CD4-positive, alpha-beta T cell treated with Interleukin-4 for 1 hour (primary cell): Measurements from ENCODE around the gene ANKRD27.
"Not testable (repeated sequence)": the region's sequence is repeated elsewhere in the genome, so short reads cannot be mapped to it uniquely, and the experiment has no call there.

Experiments
- DNase-seq, 2 donors: peaks; one replicate each; pipeline ENCODE4 v3.0.0-alpha.2; 2020 to 2022

ANKRD27 gene

GRCh38 chr19:32652331-32652730 is 22.6 kb downstream of the ANKRD27 start:
- DNase-seq, result not testable (repeated sequence)

GRCh38 chr19:32651729-32652140 is 23.2 kb downstream of the ANKRD27 start:
- DNase-seq, result no peak

GRCh38 chr19:32650671-32651070 is 24.3 kb downstream of the ANKRD27 start:
- DNase-seq, result no peak

- DNase-seq, result no peak
Observed at GRCh38 chr19:32649751-32650150, 25.2 kb downstream of the ANKRD27 start.

- DNase-seq, result no peak
Observed at GRCh38 chr19:32647361-32647760, 27.6 kb downstream of the ANKRD27 start.

- DNase-seq, result no peak
Observed at GRCh38 chr19:32646556-32646955, 28.4 kb downstream of the ANKRD27 start.

GRCh38 chr19:32642771-32643170 is 32.2 kb downstream of the ANKRD27 start:
- DNase-seq, result peak; percentile 76 to 79

GRCh38 chr19:32638625-32639024 is 36.4 kb downstream of the ANKRD27 start:
- no peak for DNase-seq

- no peak for DNase-seq
Observed at GRCh38 chr19:32637480-32637879, 37.5 kb downstream of the ANKRD27 start.

GRCh38 chr19:32631381-32631780 is 43.6 kb downstream of the ANKRD27 start:
- no peak for DNase-seq

GRCh38 chr19:32630338-32630737 is 44.6 kb downstream of the ANKRD27 start:
- no peak for DNase-seq

- no peak for DNase-seq
Observed at GRCh38 chr19:32627714-32628270, 47.2 kb downstream of the ANKRD27 start.

GRCh38 chr19:32626969-32627368 is 48.0 kb downstream of the ANKRD27 start:
- DNase-seq, result no peak

- DNase-seq, result no peak
Observed at GRCh38 chr19:32624410-32624809, 50.6 kb downstream of the ANKRD27 start.

GRCh38 chr19:32622002-32622401 is 53.0 kb downstream of the ANKRD27 start:
- no peak for DNase-seq

- DNase-seq, result no peak
Observed at GRCh38 chr19:32619051-32619685, 55.8 kb downstream of the ANKRD27 start.

GRCh38 chr19:32615569-32615968 is 59.4 kb downstream of the ANKRD27 start:
- no peak for DNase-seq

GRCh38 chr19:32614916-32615315 is 60.1 kb downstream of the ANKRD27 start:
- DNase-seq, result no peak

GRCh38 chr19:32613008-32613407 is 62.0 kb downstream of the ANKRD27 start:
- no peak for DNase-seq

- no peak for DNase-seq
Observed at GRCh38 chr19:32611161-32611560, 63.8 kb downstream of the ANKRD27 start.

GRCh38 chr19:32607479-32607878 is 67.5 kb downstream of the ANKRD27 start:
- no peak for DNase-seq

GRCh38 chr19:32606289-32606688 is 68.7 kb downstream of the ANKRD27 start:
- no peak for DNase-seq

GRCh38 chr19:32605544-32605943 is 69.4 kb downstream of the ANKRD27 start:
- no peak for DNase-seq

- no peak for DNase-seq
Observed at GRCh38 chr19:32603961-32604360, 71.0 kb downstream of the ANKRD27 start.

- DNase-seq, result peak; percentile 46 to 62
Observed at GRCh38 chr19:32599736-32600157, 75.2 kb downstream of the ANKRD27 start.
